Stimulated activated CD4-positive, alpha-beta T cell treated with anti-CD3 and anti-CD28 coated beads, Interleukin-12 subunit alpha, Interleukin-12 subunit beta, amount 100 ng/mL, for 24 hours (primary cell): ENCODE results near the gene ANKRD33.

Experiments
- DNase-seq, 2 experiments: peaks; one replicate each; pipeline ENCODE4 v3.0.0-alpha.2; 2020; ENCODE audit warnings: low read depth in 2 of 2

Gene ANKRD33

DNA sequence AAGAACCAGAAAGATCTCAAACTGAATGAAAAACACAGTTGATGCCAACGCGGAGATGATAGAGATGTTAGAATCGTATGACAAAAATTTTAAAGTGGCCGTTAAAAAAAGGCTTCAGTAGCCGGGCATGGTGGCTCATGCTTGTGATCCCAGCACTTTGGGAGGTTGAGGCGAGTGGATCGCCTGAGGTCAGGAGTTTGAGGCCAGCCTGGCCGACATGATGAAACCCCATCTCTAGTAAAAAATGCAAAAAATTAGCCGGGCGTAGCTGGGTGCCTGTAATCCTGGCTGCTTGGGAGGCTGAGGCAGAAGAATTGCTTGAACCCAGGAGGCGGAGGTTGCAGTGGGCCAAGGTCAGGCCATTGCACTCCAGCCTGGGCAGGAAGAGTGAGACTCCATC is 14.0 kb downstream of the ANKRD33 start:
- DNase-seq = no peak

- DNase-seq = no peak
These were observed 17.1 kb downstream of the ANKRD33 start for GRCh38 chr12:51904951-51905470.

- DNase-seq = no peak
These were observed 17.8 kb downstream of the ANKRD33 start for GRCh38 chr12:51905471-51906429.

- DNase-seq = no peak
These were observed 18.7 kb downstream of the ANKRD33 start for GRCh38 chr12:51906430-51907082.

- DNase-seq = no peak
These were observed 19.4 kb downstream of the ANKRD33 start, which contains the start of gene ACVRL1 for GRCh38 chr12:51907083-51907855. TSS of gene ACVRL1 (plus strand) at chr12:51907504. CDS start at chr12:51912475, 4,971 bp downstream.

GRCh38 chr12:51907856-51908425 is 20.0 kb downstream of the ANKRD33 start:
- no peak for DNase-seq

DNA sequence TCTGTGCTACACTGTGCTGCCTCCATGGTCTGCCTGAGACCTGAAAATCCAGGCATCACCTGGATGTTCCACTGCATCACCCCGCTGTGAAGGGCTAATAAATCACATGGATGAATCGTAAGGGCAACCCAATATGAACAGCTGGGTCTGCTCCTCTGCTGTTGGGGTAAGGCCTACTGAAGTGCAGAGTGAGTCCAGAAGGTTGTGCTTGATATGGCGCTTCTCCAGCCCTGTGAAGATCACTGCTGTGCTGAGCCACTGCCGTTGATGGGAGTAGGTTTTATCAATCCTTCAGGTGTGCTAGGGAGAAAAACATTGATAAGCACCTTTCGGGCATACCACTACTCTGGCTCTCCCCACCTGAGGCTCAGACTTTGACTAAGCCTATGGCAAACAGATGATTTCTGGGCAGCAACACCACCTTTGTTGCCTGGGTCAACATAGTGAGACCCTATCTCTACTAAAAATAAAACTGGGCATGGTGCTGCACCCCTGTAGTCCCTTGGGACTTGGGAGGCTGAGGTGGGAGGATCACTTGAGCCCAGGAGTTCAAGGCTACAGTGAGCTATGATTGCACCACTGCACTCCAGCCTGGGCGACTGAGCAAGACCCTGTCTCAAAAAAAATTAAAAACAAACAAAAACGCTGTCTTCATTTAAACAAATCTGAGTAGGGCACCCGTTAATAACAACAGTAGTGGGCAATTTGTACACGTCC is 21.1 kb downstream of the ANKRD33 start:
- DNase-seq = no peak

DNA sequence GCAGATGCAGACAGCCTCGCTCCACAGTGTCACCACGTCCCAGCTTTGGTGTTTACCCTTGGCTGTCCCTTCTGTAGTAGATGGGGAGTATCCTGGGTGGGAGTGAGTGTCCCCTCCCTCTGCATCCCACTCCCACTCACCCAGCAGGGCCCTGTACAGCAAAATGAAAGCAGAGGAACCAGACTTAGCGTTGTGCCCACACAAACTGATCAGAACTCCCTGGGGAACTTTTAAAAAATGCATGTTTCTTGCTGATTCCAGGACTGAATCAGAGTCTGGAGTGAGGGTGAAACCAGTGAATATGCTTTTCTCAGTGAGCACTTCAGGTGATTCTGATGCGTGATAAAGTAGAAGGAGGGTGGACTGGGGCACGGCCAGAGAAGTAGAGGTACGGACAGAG is 22.3 kb downstream of the ANKRD33 start:
- no peak for DNase-seq

DNA sequence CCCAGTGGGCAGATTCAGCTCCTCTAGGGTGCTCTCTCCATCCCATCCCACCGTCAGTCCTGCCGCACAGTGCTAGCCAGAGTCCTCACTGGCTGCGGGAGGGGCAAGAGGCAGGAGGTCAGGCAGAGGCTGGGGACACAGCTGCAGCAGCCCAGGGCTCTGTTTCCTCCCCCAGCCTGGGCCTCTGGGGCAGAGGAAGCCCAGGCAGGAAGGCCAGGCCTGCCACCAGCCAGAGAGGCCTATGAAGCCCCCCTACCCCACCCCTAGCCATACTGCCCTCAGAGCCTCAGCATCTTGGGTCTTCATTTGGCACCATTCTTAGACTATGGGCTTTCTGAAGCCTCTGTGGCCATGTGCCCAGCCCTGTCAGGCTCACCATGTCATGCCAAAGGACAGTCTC is 22.8 kb downstream of the ANKRD33 start:
- DNase-seq = no peak

DNA sequence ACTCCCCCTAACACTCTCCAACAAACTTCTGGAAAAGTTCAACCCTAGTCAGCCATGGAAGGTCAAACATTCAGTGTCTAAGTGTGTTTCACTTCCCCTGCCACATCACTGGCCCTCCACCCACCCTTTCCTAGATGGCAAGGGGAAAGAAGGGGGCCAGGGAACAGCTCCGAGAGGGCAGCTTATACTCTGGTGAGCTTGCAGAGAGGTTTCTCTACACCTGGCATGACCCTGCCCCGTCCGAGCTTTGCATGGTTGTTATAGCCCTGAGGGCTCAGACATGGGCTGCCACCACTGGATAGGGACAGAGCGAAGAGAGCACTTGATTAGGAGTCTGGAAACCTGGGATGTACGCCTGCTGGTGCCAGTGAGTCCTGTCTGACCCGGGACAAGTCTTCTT is 23.4 kb downstream of the ANKRD33 start:
- DNase-seq = no peak

GRCh38 chr12:51911788-51912711 is 24.1 kb downstream of the ANKRD33 start:
- no peak for DNase-seq

DNA sequence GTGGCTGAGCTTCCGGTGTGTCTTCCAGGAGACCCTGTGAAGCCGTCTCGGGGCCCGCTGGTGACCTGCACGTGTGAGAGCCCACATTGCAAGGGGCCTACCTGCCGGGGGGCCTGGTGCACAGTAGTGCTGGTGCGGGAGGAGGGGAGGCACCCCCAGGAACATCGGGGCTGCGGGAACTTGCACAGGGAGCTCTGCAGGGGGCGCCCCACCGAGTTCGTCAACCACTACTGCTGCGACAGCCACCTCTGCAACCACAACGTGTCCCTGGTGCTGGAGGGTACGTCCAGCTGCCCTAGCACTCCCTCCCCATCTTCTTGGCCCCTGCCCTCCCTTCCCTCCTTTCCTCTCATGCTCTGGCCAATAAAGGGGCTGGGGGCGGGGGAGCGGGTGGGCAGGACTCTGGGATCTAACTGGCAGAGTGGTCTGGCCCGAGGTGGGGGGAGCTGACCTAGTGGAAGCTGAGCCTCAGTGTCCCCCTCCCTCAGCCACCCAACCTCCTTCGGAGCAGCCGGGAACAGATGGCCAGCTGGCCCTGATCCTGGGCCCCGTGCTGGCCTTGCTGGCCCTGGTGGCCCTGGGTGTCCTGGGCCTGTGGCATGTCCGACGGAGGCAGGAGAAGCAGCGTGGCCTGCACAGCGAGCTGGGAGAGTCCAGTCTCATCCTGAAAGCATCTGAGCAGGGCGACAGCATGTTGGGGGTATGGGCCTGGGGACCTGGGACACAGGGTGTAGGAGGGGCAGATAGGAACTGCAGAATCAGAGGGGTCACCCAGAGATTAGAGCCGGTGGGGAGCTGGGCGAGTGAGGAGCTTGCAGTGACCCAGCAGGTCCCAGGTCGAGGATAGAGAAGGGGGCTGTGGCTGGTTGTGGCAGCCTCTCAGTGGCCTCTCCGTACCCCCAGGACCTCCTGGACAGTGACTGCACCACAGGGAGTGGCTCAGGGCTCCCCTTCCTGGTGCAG is 25.4 kb downstream of the ANKRD33 start:
- no peak for DNase-seq

GRCh38 chr12:51914034-51914923 is 26.4 kb downstream of the ANKRD33 start:
- no peak for DNase-seq

DNA sequence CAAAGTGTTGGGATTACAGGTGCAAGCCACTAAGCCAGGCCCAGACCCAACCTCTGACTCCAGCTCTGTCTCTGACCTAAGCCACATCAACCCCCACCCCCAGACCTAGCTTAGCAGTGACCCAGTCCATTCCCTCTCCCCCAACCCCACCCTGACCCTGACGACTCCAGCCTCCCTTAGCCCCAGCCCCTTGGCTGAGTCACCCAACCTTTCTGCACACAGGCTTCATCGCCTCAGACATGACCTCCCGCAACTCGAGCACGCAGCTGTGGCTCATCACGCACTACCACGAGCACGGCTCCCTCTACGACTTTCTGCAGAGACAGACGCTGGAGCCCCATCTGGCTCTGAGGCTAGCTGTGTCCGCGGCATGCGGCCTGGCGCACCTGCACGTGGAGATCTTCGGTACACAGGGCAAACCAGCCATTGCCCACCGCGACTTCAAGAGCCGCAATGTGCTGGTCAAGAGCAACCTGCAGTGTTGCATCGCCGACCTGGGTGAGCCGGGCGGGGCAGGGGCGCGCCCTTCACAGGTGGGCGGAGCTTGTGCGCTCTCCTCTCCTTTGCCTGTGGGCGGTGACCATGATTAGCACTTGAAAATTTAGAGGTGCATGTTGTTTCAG is 27.2 kb downstream of the ANKRD33 start:
- no peak for DNase-seq

DNA sequence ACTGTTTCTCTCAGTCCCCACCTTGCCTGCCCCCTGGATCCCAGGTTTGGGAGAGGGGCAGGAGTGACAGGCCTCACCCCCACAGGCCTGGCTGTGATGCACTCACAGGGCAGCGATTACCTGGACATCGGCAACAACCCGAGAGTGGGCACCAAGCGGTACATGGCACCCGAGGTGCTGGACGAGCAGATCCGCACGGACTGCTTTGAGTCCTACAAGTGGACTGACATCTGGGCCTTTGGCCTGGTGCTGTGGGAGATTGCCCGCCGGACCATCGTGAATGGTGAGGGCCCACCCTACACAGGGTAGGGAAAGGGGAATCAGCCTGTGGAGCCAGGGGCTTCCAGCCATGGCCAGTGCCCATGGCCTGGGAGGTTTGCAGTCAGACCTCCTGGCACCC is 28.0 kb downstream of the ANKRD33 start:
- DNase-seq = no peak

DNA sequence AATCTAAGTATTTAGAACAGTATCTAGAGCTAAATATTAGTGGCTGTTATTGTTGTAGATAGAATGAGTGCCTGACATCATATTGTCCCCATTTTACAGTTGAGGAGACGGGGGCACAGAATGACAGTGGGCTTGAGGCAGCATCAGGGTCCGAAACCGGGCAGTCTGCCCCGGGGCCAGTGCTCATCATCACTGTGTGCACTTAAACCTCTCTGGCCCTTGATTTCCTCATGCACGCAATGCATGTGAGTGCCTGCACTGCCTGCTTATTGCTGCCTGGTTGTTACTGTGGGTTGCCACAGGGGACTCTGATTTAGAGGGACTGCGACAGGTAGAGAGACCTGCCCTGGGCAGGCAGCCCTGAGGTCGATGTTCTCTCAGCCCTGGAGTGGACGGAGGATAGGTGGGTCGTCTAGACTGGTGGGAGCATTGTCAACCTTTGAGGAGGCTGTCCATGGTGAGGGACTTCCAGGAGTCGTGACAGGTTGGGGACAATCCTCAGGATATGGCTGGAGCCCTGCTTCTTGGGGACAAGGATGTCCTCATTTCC is 29.2 kb downstream of the ANKRD33 start:
- no peak for DNase-seq
